Omental fat pad (tissue), 4 donors: ENCODE data around the gene NCKAP5L. TPM values are rescaled to one million over a fixed set of nuclear protein-coding genes. Genes with fewer than 3 reads are reported as not detected.

Source experiments
- ATAC-seq: fragments of 150-250 bp; one replicate; pipeline ENCODE4 v1.9.1; 2016; ENCODE audit warnings: mild to moderate bottlenecking, moderate library complexity; ENCODE audit not compliant: low FRiP score
- DNase-seq: peaks from one replicate; pipeline ENCODE4 v3.0.0-alpha.2; 2019; ENCODE audit warnings: low spot score
- total RNA-seq, 4 donors: library from RNA; depleted of rRNA; stranded (reverse); fragments of >200 nt; gene quantifications; one replicate each; pipeline ENCODE4 v1.1.0, GENCODE V29; 2016
- TF ChIP-seq, protein P1 (sequence below), 3 donors: fragments of 450-650 bp; IDR thresholded peaks; one replicate each; pipeline ENCODE4 v1.5.1; 2016 to 2017; ENCODE audit warnings: antibody characterized with exemption in 3 of 3, mild to moderate bottlenecking in 3 of 3, moderate library complexity in 2 of 3

Gene NCKAP5L
- total RNA-seq, 4 donors from 2014 or later = 14.2 to 20.3 (median 17.6) TPM

DNA sequence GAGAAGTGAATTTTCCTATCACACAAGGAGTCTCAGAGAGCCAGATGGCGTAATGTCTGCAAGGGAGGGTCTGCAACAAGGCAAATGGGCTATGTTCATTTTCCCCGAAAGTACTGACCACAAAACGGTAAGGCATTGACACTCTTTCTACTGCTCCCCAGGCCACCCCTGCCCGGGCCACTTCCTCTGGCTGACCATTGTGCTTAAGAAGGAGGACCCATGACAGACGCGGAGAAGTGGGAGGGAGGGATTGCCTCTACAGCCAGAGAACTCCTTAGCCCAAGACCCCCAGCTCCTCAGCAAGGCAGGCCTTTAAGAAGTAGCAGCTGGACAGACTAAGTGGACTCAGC lies 1.2 kb downstream of the NCKAP5L start:
- TF ChIP-seq, protein P1, sequence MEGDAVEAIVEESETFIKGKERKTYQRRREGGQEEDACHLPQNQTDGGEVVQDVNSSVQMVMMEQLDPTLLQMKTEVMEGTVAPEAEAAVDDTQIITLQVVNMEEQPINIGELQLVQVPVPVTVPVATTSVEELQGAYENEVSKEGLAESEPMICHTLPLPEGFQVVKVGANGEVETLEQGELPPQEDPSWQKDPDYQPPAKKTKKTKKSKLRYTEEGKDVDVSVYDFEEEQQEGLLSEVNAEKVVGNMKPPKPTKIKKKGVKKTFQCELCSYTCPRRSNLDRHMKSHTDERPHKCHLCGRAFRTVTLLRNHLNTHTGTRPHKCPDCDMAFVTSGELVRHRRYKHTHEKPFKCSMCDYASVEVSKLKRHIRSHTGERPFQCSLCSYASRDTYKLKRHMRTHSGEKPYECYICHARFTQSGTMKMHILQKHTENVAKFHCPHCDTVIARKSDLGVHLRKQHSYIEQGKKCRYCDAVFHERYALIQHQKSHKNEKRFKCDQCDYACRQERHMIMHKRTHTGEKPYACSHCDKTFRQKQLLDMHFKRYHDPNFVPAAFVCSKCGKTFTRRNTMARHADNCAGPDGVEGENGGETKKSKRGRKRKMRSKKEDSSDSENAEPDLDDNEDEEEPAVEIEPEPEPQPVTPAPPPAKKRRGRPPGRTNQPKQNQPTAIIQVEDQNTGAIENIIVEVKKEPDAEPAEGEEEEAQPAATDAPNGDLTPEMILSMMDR (IDR thresholded peaks at IDR 0.05) = no peak
- ATAC-seq = no peak
- DNase-seq = no peak

DNA sequence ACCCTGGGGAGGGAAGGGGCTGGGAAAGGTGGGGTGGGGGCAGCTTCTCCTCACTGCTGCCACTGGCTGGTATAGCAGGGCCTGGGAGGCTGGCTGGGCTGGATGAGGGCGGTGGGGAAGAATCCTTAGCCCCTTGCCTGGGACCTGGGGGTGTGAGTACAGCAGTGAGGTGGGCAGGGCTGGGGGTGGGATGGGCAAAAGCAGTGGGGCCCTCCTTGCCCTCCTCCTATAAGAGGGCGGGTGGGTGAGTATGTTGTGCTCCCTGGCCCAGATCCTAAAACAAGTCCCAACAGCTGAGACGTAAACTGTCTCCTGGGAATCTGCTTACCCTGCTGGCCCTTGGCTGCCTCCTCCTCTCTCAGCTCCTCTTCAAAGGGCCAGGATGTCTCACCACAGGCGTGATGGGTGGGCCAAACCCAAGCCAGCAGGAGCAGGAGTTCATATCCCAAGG lies 2.2 kb downstream of the NCKAP5L start:
- TF ChIP-seq, protein P1 (IDR thresholded peaks at IDR 0.05) = no peak
- DNase-seq = no peak
- ATAC-seq = no peak

DNA sequence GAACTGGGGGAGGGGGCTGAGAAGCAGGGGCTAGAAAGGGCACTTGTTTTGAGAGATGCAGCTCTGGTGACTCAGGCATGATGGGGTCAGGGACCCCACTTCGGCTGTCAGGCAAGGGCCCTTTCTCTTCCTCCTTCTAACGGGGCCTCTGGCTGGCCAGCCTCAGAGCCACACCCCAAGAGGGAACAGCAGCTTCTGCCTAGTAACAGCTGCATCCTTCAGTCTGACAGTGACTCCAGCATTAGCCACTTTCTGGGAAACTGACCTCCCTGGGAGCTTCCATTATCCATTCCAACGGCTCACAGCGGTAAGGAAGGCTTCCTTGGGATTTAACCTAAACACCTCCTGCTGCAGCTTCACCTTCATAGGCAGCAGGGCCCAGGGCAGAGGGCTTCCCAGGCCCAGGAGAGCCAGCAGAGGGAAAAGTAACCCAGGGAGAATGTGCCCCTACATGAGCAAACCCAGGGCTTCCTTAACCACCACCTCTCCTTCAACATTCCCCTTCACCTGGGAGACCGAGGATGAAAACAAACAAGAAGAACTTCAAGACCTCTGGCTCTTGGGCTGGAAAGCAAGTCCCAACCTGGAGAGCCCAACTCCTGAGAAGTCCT lies 2.7 kb downstream of the NCKAP5L start:
- DNase-seq (no peak), ATAC-seq (no peak)
- TF ChIP-seq, protein P1 (IDR thresholded peaks at IDR 0.05) = no peak

DNA sequence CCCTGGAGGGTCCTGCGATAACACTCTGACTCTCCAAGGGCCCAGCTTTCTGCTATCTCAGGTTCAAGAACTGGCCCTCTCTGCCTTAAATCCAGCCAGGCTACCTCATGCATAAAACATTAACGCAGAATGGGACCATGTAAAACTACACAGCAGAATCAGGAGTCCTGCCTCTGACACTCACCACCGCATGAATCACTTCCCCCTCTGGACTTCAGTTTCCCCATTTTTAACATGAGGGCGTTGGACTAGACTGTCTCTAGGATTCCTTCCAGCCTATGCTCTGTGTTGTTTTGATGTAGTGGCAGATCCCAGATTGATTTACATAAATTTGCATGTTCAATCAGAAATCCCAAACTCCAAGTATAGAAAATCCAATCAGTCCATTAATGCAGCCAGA lies 3.3 kb downstream of the NCKAP5L start:
- TF ChIP-seq, protein P1 (IDR thresholded peaks at IDR 0.05) = no peak
- ATAC-seq (no peak), DNase-seq (no peak)

DNA sequence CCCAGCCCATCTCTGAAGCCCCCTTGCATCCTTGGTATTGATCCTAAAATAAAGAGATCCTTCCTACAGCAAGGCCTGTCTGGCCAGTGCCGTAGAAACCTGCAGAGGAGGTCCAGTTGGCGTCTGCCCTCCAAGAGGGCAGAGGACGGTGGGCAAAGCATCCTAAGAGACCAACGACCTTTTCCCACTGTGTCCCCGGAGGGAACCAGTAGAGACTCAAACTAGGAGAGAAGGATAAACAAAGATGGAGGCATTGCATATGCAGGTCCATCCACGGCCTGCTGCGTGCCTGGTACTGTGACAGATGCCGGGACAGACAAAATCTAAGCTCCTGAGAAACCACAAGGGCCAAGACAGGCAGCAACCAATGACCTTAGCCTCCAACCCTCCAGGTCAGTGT lies 3.8 kb downstream of the NCKAP5L start:
- DNase-seq = no peak
- ATAC-seq = no peak
- TF ChIP-seq, protein P1 (IDR thresholded peaks at IDR 0.05) = no peak

DNA sequence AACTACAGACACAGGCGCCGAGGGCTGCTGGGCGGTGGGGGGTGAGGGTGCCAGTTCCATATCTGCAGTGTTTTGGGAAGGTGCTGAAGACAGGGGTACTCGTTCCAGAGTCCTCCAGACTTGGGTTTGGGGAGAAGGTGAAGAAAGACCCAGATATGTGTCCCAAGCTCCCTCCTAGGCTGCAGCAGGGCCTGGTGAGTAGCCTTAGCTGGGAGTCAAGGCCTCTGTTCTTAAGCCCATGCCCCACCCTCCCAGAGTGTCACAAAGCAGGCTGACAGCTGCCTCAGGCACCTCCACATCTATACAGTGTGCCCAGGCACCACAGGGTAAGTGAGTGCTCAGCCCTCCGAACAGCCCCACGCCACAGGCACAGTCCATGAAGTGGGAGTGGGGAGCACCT lies 4.3 kb downstream of the NCKAP5L start:
- ATAC-seq (no peak), DNase-seq (no peak)
- TF ChIP-seq, protein P1 (IDR thresholded peaks at IDR 0.05) = no peak

DNA sequence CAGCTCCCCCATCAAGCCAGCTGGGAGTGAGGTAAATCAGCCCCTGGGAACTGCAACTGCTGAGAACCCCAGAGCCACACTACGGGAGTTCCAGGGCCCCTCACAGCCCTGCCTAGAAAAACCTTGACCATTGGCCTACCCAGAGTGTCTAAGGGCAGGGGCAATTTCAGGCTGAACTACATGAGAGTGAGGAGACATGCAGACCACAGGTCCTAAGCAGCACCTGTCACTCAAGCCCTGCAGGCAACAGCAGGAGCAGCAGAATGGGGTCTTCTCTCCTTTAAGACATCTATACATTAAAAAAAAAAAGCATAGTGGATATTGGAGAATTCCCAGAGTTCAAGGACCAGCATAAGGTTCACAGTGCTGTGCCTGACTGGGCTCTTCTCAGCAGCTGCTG lies 4.9 kb downstream of the NCKAP5L start:
- TF ChIP-seq, protein P1 (IDR thresholded peaks at IDR 0.05) = no peak
- DNase-seq = no peak

More for the DNA sequence above, 4.9 kb downstream of the NCKAP5L start:
- no peak for ATAC-seq
